Astrocyte (in vitro differentiated cells and primary cell): ENCODE measurements around the gene SLC16A3.

Source experiments
- CTCF ChIP-seq: IDR thresholded peaks from 2 replicates; pipeline ENCODE4 v1.5.1; 2011; ENCODE audit warnings: low read depth, mild to moderate bottlenecking, inconsistent platforms, low read length, moderate library complexity; ENCODE audit not compliant: insufficient read depth
- EZH2 ChIP-seq: IDR thresholded peaks from 2 replicates; pipeline ENCODE4 v1.6.1; 2012; ENCODE audit warnings: mild to moderate bottlenecking, low read length, inconsistent platforms; ENCODE audit not compliant: insufficient read depth

DNA sequence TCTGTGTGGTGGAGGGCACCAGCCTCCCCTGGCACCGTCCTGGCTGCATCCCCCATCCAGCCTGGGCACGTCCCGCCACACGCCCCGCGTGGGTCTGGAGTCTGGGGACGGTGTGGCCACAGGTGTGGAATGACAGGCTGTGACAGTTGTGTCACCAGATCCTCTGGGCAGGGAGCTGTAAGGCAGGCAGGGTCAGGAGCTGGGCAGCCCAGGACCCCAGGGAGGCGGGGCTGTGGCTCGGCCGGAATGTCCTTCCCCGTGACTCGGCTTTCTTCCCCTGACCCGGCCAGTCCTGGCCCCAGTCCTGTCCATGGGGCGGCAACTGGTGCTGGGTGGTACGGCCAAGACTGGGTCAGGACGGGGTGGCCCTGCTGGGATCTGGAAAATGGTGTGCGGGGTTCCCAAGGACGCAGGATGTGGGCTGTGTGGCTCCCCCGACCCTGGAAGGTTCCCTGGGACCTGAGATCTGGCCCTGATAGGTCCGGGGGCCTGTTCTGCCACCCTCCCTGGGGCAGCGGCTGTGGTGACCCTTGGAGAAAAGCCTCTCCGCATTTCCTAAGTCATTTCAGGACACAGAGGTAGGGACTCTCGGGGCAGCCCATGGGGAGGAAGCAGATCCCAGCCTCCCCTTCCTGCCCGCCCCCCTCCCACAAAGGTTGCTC lies 3.3 kb upstream of the SLC16A3 start:
- TF ChIP-seq CTCF (no peak), EZH2 (no peak)
